Neural progenitor cell (in vitro differentiated cells): ENCODE data around the gene SFMBT2. TPM values are rescaled to one million over a fixed set of nuclear protein-coding genes. Genes with fewer than 3 reads are reported as not detected.
"Not testable (repeated sequence)": the region's sequence is repeated elsewhere in the genome, so short reads cannot be mapped to it uniquely, and the experiment has no call there.

Source experiments
- DNase-seq: peaks from one replicate; pipeline ENCODE4 v3.0.0-alpha.2; 2016; ENCODE audit warnings: low spot score
- H2AFZ ChIP-seq: fragments of 200-600 bp; sonication (generic); replicated peaks from 2 replicates; pipeline ENCODE4 v1.6.1; 2016; ENCODE audit warnings: antibody characterized with exemption
- H3F3A ChIP-seq: fragments of 200-600 bp; sonication (generic); 2 replicates; pipeline ENCODE4 v1.6.1; 2016; ENCODE audit warnings: antibody characterized with exemption, low read depth
- H3K27ac ChIP-seq: fragments of 200-600 bp; sonication (generic); 2 replicates; pipeline ENCODE4 v1.5.1; 2016; ENCODE audit warnings: mild to moderate bottlenecking
- H3K27me3 ChIP-seq: fragments of 200-600 bp; sonication (generic); 2 replicates; pipeline ENCODE4 v1.6.1; 2016; ENCODE audit warnings: mild to moderate bottlenecking, moderate library complexity
- H3K36me3 ChIP-seq: fragments of 200-600 bp; sonication (generic); 2 replicates; pipeline ENCODE4 v1.5.1; 2016
- H3K4me1 ChIP-seq: fragments of 200-600 bp; sonication (generic); 2 replicates; pipeline ENCODE4 v1.6.1; 2016; ENCODE audit warnings: mixed run types
- H3K4me2 ChIP-seq: fragments of 200-600 bp; sonication (generic); 2 replicates; pipeline ENCODE4 v1.6.1; 2016
- H3K4me3 ChIP-seq: fragments of 200-600 bp; sonication (generic); 2 replicates; pipeline ENCODE4 v1.5.1; 2016
- H3K79me2 ChIP-seq: fragments of 200-600 bp; sonication (generic); 2 replicates; pipeline ENCODE4 v1.6.1; 2016; ENCODE audit warnings: low read depth
- H3K9ac ChIP-seq: fragments of 200-600 bp; sonication (generic); 2 replicates; pipeline ENCODE4 v1.6.1; 2016
- H3K9me3 ChIP-seq: fragments of 200-600 bp; sonication (generic); 2 replicates; pipeline ENCODE4 v1.5.1; 2016; ENCODE audit warnings: low read depth
- H4K20me1 ChIP-seq: fragments of 200-600 bp; sonication (generic); 2 replicates; pipeline ENCODE4 v1.6.1; 2016; ENCODE audit warnings: low read depth
- H3K27ac Mint-ChIP-seq: 3 replicates; pipeline ENCODE4 v1.8.0; 2021; ENCODE audit warnings: mixed read lengths
- H3K27me3 Mint-ChIP-seq: 2 replicates; pipeline ENCODE4 v1.8.0; 2022; ENCODE audit warnings: low read depth, mild to moderate bottlenecking, inconsistent platforms, moderate library complexity, mixed read lengths; ENCODE audit not compliant: insufficient read depth
- H3K36me3 Mint-ChIP-seq: 3 replicates; pipeline ENCODE4 v1.8.0; 2021; ENCODE audit warnings: mixed read lengths
- H3K4me1 Mint-ChIP-seq: 3 replicates; pipeline ENCODE4 v1.8.0; 2021; ENCODE audit warnings: mixed read lengths
- H3K4me3 Mint-ChIP-seq: 3 replicates; pipeline ENCODE4 v1.8.0; 2021; ENCODE audit warnings: mild to moderate bottlenecking, moderate library complexity, mixed read lengths
- H3K9me3 Mint-ChIP-seq: 3 replicates; pipeline ENCODE4 v1.8.0; 2020; ENCODE audit warnings: mixed read lengths
- EZH2 ChIP-seq: fragments of 200-600 bp; sonication (generic); IDR thresholded peaks from 2 replicates; pipeline ENCODE4 v1.6.1; 2017; ENCODE audit warnings: antibody characterized with exemption, mild to moderate bottlenecking, moderate library complexity
- EZH2phosphoT487 ChIP-seq: fragments of 200-600 bp; sonication (generic); IDR thresholded peaks from 2 replicates; pipeline ENCODE4 v1.6.1; 2017; ENCODE audit warnings: antibody characterized with exemption
- total RNA-seq: library from RNA; depleted of rRNA; stranded (reverse); fragments of >200 nt; gene quantifications from 2 replicates; pipeline ENCODE4 v1.2.3, GENCODE V29; 2015; ENCODE audit warnings: low replicate concordance
- TF ChIP-seq, protein P1 (sequence below): fragments of 200-600 bp; sonication (generic); IDR thresholded peaks from 2 replicates; pipeline ENCODE4 v1.5.1; 2017; ENCODE audit warnings: antibody characterized with exemption, mild to moderate bottlenecking

Gene SFMBT2
- total RNA-seq, 1 donor from 2014 or later = 1.8 TPM

DNA sequence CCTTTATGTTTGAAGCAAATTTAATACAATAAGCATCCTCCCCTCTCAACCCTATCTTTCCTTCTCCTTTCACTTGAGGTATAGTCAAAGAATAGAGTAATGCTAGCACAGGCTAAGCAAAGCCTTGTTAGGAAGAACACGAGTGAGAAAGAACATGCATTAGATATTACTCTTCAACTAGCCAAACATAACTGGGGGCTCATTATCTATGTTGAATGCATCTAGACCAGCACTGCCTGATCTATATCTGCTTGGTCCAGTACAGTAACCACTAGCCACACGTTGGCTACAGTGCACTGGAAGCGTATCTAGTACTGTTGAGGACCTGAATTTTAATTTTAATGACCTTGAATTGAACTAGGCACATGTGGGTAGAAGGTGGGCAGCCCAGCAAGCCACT is 21.0 kb downstream of the SFMBT2 start:
- H2AFZ ChIP-seq = no peak overlapping the region
- H3K4me3 Mint-ChIP-seq = no peak overlapping the region
- no peaks in the 10 kb centered on the region for H3K9me3 ChIP-seq
- H3K4me1 ChIP-seq = no peaks in the 10 kb centered on the region
- H3K4me2 ChIP-seq = no peak overlapping the region
- H3K36me3 ChIP-seq = no peaks in the 10 kb centered on the region
- peaks cover 4% of the 10 kb centered on the region for H3K36me3 Mint-ChIP-seq
- H3K27me3 ChIP-seq = no peaks in the 10 kb centered on the region
- no peak overlapping the region for H3K27ac ChIP-seq
- H3K9me3 Mint-ChIP-seq = no peaks in the 10 kb centered on the region
- no peak overlapping the region for H3K4me3 ChIP-seq
- H3K9ac ChIP-seq = no peak overlapping the region
- H4K20me1 ChIP-seq = no peaks in the 10 kb centered on the region
- peaks cover 2% of the 10 kb centered on the region for H3K27me3 Mint-ChIP-seq
- no peak overlapping the region for H3K27ac Mint-ChIP-seq
- TF ChIP-seq, protein P1, sequence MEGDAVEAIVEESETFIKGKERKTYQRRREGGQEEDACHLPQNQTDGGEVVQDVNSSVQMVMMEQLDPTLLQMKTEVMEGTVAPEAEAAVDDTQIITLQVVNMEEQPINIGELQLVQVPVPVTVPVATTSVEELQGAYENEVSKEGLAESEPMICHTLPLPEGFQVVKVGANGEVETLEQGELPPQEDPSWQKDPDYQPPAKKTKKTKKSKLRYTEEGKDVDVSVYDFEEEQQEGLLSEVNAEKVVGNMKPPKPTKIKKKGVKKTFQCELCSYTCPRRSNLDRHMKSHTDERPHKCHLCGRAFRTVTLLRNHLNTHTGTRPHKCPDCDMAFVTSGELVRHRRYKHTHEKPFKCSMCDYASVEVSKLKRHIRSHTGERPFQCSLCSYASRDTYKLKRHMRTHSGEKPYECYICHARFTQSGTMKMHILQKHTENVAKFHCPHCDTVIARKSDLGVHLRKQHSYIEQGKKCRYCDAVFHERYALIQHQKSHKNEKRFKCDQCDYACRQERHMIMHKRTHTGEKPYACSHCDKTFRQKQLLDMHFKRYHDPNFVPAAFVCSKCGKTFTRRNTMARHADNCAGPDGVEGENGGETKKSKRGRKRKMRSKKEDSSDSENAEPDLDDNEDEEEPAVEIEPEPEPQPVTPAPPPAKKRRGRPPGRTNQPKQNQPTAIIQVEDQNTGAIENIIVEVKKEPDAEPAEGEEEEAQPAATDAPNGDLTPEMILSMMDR = no peak
- TF ChIP-seq EZH2 = no peak
- TF ChIP-seq EZH2phosphoT487 = no peak
- no peaks in the 10 kb centered on the region for H3F3A ChIP-seq
- no peaks in the 10 kb centered on the region for H3K4me1 Mint-ChIP-seq
- no peak for DNase-seq
- H3K79me2 ChIP-seq = no peaks in the 10 kb centered on the region

DNA sequence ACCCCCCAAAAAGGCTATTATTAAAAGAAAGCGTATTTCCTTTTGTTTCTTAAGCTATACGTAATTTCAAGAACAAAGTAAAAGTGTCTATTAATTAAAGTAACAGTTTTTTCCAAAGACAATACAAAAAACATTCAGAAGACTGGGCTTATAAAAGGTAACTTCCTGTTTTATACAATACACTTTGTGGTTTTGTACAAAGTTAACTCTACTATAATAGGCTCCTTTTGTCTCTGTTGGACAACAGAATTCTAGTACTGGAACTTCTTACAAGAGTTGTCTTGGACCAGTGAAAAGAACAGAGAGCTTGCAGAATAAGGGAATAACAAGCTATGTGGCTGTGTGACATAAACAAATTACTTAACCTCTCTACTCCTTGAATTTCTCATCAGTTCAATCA is 21.5 kb downstream of the SFMBT2 start:
- DNase-seq = no peak
- no peaks in the 10 kb centered on the region for H3F3A ChIP-seq
- H3K27me3 ChIP-seq = no peaks in the 10 kb centered on the region
- H3K4me1 ChIP-seq = no peaks in the 10 kb centered on the region
- H3K9ac ChIP-seq = no peak overlapping the region
- Mint-ChIP-seq H3K27ac (no peak overlapping the region), H3K4me1 (no peaks in the 10 kb centered on the region), H3K9me3 (no peaks in the 10 kb centered on the region), H3K27me3 (peaks cover 2% of the 10 kb centered on the region), H3K36me3 (peaks cover under 1% of the 10 kb centered on the region), H3K4me3 (no peak overlapping the region)
- H3K36me3 ChIP-seq = no peaks in the 10 kb centered on the region
- H3K4me3 ChIP-seq = no peak overlapping the region
- no peaks in the 10 kb centered on the region for H4K20me1 ChIP-seq
- H3K9me3 ChIP-seq = no peaks in the 10 kb centered on the region
- H2AFZ ChIP-seq = no peak overlapping the region
- TF ChIP-seq, protein P1 = no peak
- TF ChIP-seq EZH2phosphoT487 = no peak
- no peak for TF ChIP-seq EZH2
- H3K27ac ChIP-seq = no peak overlapping the region
- H3K4me2 ChIP-seq = no peak overlapping the region
- no peaks in the 10 kb centered on the region for H3K79me2 ChIP-seq

DNA sequence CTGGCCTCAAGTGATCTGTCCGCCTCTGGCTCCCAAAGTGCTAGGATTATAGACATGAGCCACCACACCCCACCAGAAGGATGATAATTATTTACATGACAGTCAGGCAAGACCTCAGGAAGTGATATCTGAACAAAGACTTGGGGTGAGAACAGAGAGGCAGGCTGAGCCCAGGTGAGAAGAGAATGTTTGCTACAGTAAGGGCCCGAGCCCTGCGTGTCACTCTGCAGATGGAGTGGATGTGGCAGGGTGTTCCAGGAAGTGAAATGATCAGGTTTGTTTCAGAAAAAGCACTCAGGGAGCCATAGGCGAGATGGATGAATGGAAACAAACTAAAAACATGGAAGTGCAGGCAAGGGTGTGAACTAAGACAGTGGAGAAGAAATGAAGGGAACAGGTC is 22.2 kb downstream of the SFMBT2 start:
- H3K4me3 Mint-ChIP-seq = no peak overlapping the region
- Histone ChIP-seq H3F3A (no peaks in the 10 kb centered on the region), H3K9me3 (no peaks in the 10 kb centered on the region), H3K4me3 (no peak overlapping the region), H4K20me1 (no peaks in the 10 kb centered on the region), H3K4me2 (no peak overlapping the region), H3K4me1 (no peaks in the 10 kb centered on the region), H3K27me3 (no peaks in the 10 kb centered on the region), H3K9ac (no peak overlapping the region), H2AFZ (no peak overlapping the region), H3K36me3 (no peaks in the 10 kb centered on the region), H3K79me2 (no peaks in the 10 kb centered on the region), H3K27ac (no peak overlapping the region)
- no peaks in the 10 kb centered on the region for H3K36me3 Mint-ChIP-seq
- peaks cover 2% of the 10 kb centered on the region for H3K27me3 Mint-ChIP-seq
- H3K9me3 Mint-ChIP-seq = no peaks in the 10 kb centered on the region
- no peak for DNase-seq
- TF ChIP-seq, protein P1 = no peak
- TF ChIP-seq EZH2phosphoT487 (no peak), EZH2 (no peak)
- H3K4me1 Mint-ChIP-seq = no peaks in the 10 kb centered on the region
- H3K27ac Mint-ChIP-seq = no peak overlapping the region

DNA sequence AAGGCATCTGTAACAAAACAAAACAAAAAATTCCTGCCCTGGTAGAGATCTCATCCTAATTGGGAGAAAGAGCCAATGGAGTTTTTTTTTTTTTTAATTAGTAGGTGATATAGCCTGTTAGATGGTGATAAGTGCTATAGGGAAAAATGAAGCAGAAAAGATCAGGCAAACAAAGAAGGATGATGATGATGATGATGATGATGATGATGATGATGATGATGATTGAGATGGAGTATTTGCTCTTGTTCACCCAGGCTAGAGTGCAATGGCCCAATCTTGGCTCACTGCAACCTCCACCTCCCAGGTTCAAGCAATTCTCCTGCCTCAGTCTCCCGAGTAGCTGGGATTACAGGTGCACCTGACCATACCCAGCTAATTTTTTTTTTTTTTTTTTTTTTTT is 22.7 kb downstream of the SFMBT2 start:
- not testable (repeated sequence) for DNase-seq, H3K79me2 ChIP-seq, H2AFZ ChIP-seq, H3K9ac ChIP-seq, H3K4me2 ChIP-seq, H3K9me3 Mint-ChIP-seq, H3K4me1 ChIP-seq, H3K36me3 Mint-ChIP-seq, H3K4me3 ChIP-seq, H3K27ac ChIP-seq, H3F3A ChIP-seq, H3K4me1 Mint-ChIP-seq, H3K27ac Mint-ChIP-seq, H4K20me1 ChIP-seq, H3K27me3 ChIP-seq, H3K36me3 ChIP-seq, H3K27me3 Mint-ChIP-seq, H3K9me3 ChIP-seq, H3K4me3 Mint-ChIP-seq
